Heart left ventricle (tissue), 13 donors: ENCODE measurements around the gene CLCNKA.

Experiments used
- POLR2A ChIP-seq, 2 donors: fragments of 450-650 bp; IDR thresholded peaks; one replicate each; pipeline ENCODE4 v1.6.1; 2017; ENCODE audit warnings: antibody characterized with exemption in 2 of 2, mild to moderate bottlenecking in 2 of 2, moderate library complexity in 2 of 2
- TF ChIP-seq, protein P1 (sequence below), 12 donors: fragments of 200-600 bp; sonication (generic) in 4 of 12; IDR thresholded peaks; one replicate each; pipeline versions ENCODE4 v1.5.0 to v1.8.0; 2018 to 2022; ENCODE audit warnings: antibody characterized with exemption in 12 of 12, mild to moderate bottlenecking in 5 of 12
- donor health status: ischemic (EF 13 %, LVEDD 7.1; RV severe dilation, severe dysfunction).
- donor health status: DM: no; HTN: yes; CAD: no.
- donor health status: DM: no; HTN: no; CAD: no.
- donor health status: ischemic (EF 25% LVEDD 6.9; RV normal size, moderate dysfunction).
- donor health status: ischemic (EF 25% LVEDD 5.7; RV mildly dilated, moderate dysfunction).
- donor health status: ischemic (EF 35%, LVEDD 5.7; RV mildly dilated, moderate dysfunction).
- donor health status: nonischemic (EF 11% LVEDD 7.7; RV severe dilation, severe dysfunction).
- donor health status: DM: yes; HTN: yes; CAD: no.
- donor health status: PGD.
- donor health status: ischemic (EF 29% LVEDD 5.4; RV normal size, mild dysfunction).
- donor health status: nonischemic (EF 23%, LVEDD 6.1; RV moderate dilation, normal function).

DNA sequence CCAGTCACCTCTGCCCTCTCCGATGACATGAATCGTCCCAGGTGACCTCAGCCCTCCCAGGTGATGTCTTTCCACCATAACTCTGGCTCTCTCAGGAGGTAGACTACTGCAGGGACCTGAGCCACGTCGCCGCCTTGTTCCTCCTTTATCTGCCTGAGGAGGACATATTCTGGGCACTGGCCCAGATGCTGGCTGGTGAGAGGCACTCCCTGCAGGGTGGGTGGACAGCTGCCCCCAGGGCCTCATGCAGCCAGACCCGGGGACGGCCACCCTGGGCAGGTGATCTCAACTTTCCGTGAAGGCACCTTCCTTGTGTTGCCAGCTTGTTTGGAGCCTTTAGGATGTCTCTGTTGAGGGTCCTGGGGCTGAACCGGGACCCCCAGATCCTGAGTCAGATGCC, 32.1 kb upstream of the CLCNKA start:
- TF ChIP-seq, protein P1, sequence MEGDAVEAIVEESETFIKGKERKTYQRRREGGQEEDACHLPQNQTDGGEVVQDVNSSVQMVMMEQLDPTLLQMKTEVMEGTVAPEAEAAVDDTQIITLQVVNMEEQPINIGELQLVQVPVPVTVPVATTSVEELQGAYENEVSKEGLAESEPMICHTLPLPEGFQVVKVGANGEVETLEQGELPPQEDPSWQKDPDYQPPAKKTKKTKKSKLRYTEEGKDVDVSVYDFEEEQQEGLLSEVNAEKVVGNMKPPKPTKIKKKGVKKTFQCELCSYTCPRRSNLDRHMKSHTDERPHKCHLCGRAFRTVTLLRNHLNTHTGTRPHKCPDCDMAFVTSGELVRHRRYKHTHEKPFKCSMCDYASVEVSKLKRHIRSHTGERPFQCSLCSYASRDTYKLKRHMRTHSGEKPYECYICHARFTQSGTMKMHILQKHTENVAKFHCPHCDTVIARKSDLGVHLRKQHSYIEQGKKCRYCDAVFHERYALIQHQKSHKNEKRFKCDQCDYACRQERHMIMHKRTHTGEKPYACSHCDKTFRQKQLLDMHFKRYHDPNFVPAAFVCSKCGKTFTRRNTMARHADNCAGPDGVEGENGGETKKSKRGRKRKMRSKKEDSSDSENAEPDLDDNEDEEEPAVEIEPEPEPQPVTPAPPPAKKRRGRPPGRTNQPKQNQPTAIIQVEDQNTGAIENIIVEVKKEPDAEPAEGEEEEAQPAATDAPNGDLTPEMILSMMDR (IDR thresholded peaks at IDR 0.05), result no peak
- no peak for TF ChIP-seq POLR2A (IDR thresholded peaks at IDR 0.05)
